Karpas-422 (cell line): ENCODE data around the gene TMEM125. TPM values are rescaled to one million over a fixed set of nuclear protein-coding genes. Genes with fewer than 3 reads are reported as not detected.

Experiments used
- DNase-seq: peaks from one replicate; pipeline ENCODE4 v3.0.0-alpha.2; 2015
- H2AFZ ChIP-seq: fragments of 200-600 bp; sonication (generic); 2 replicates; pipeline ENCODE4 v1.6.1; 2014; ENCODE audit warnings: antibody characterized with exemption, low read length, mixed read lengths
- H3K27ac ChIP-seq: fragments of 200-600 bp; sonication (generic); 2 replicates; pipeline ENCODE4 v1.5.1; 2014; ENCODE audit warnings: mild to moderate bottlenecking, low read length, moderate library complexity
- H3K27me3 ChIP-seq: fragments of 200-600 bp; sonication (generic); 2 replicates; pipeline ENCODE4 v1.6.1; 2014; ENCODE audit warnings: low read length, mixed read lengths
- H3K36me3 ChIP-seq: fragments of 200-600 bp; sonication (generic); 2 replicates; pipeline ENCODE4 v1.6.1; 2014; ENCODE audit warnings: low read length, mixed read lengths; ENCODE audit not compliant: insufficient read depth
- H3K4me1 ChIP-seq: fragments of 200-600 bp; sonication (generic); 2 replicates; pipeline ENCODE4 v1.6.1; 2014; ENCODE audit warnings: mild to moderate bottlenecking, low read length, mixed read lengths
- H3K4me2 ChIP-seq: fragments of 200-600 bp; sonication (generic); 2 replicates; pipeline ENCODE4 v1.6.1; 2014; ENCODE audit warnings: low read length, low read depth, mild to moderate bottlenecking; ENCODE audit not compliant: poor library complexity, severe bottlenecking
- H3K4me3 ChIP-seq: fragments of 200-600 bp; sonication (generic); 2 replicates; pipeline ENCODE4 v1.5.1; 2014; ENCODE audit warnings: mild to moderate bottlenecking, antibody characterized with exemption, low read length, mixed read lengths
- H3K79me2 ChIP-seq: fragments of 200-600 bp; sonication (generic); 2 replicates; pipeline ENCODE4 v1.6.1; 2014; ENCODE audit warnings: mild to moderate bottlenecking, low read length, mixed read lengths
- H3K9ac ChIP-seq: fragments of 200-600 bp; sonication (generic); 2 replicates; pipeline ENCODE4 v1.6.0; 2014; ENCODE audit warnings: low read length
- H3K9me2 ChIP-seq: fragments of 200-600 bp; sonication (generic), shearing (Covaris generic); replicated peaks from 2 replicates; pipeline ENCODE4 v1.6.0; 2014; ENCODE audit warnings: mild to moderate bottlenecking, low read length, moderate library complexity; ENCODE audit not compliant: insufficient read depth
- H3K9me3 ChIP-seq: fragments of 300-700, 200-600 bp; sonication (generic); 2 replicates; pipeline ENCODE4 v1.6.1; 2014; ENCODE audit warnings: low read length, mixed read lengths
- H4K20me1 ChIP-seq: fragments of 200-600 bp; sonication (generic); 2 replicates; pipeline ENCODE4 v1.6.1; 2014; ENCODE audit warnings: mild to moderate bottlenecking, antibody characterized with exemption, low read length, low read depth; ENCODE audit not compliant: insufficient read depth
- total RNA-seq: library from RNA; depleted of rRNA; stranded (reverse); fragments of >200 nt; shearing (Covaris generic); gene quantifications from 2 replicates; pipeline ENCODE4 v1.2.3, GENCODE V29; 2014; ENCODE audit warnings: low replicate concordance

Gene TMEM125
- total RNA-seq, 1 experiment from 2014 or later = not detected

DNA sequence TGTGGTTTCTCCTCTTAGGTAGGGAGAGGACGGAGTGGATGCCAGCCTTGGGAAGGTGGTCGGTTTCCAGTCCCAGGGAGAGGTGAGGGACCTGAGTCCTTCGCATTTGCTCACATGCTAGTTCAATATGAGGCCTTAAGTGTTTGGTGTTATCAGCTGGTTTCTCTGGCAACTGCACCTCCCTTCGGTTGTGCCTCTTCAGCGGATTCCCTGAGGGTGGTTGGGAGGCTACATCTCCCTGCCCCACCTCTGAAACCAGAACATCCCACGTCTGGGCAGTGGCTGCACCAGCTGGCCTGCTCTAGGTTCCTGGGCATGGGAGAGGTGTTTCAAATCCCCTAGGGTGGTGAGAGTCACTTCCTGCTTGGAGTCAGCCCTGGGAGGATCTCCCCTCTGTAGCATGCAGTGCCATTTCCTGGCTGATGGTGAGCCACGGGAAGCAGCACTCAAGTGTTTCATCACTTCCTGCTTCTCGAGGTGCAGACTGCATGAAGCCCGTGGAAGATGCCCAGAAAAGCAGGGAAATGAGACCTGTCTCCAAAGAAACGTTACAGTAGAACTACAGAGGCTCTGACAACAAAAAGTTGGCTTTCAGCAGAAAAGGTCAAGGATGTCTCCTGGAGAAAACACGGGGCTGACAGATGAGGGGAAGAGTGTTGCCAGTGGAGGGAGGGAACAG, 4.5 kb downstream of the TMEM125 start:
- no peak overlapping the region for H2AFZ ChIP-seq
- H3K9me2 ChIP-seq = no peaks in the 10 kb centered on the region
- peak; percentile 54 for DNase-seq
- no peaks in the 10 kb centered on the region for H3K9me3 ChIP-seq
- H3K27me3 ChIP-seq = no peaks in the 10 kb centered on the region
- H4K20me1 ChIP-seq = no peaks in the 10 kb centered on the region
- no peaks in the 10 kb centered on the region for H3K36me3 ChIP-seq
- no peak overlapping the region for H3K4me3 ChIP-seq
- H3K9ac ChIP-seq = no peak overlapping the region
- H3K4me2 ChIP-seq = no peak overlapping the region
- no peak overlapping the region for H3K27ac ChIP-seq
- H3K79me2 ChIP-seq = no peaks in the 10 kb centered on the region
- no peaks in the 10 kb centered on the region for H3K4me1 ChIP-seq

DNA sequence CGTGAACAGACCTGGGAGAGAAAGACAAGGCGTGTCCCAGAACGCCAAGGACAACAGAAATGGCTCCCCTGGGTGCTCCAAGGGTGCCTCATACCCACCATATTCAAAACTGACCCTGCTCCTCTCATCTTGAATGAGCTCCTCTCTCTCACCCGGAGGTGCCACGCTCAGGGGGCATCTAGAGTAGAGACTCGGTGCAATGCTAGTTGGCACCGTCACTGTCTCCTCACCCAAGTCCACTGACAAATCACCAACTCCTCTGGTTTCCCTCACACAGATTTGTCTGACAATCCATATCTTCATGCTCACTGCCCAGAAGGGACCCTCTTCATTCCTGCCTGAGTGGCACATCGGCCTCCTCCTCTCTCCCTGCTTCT, 5.0 kb downstream of the TMEM125 start:
- no peak for DNase-seq
- Histone ChIP-seq H3K27ac (no peak overlapping the region), H3K4me2 (no peak overlapping the region), H3K9me3 (no peaks in the 10 kb centered on the region), H4K20me1 (no peaks in the 10 kb centered on the region), H3K27me3 (no peaks in the 10 kb centered on the region), H3K4me1 (no peaks in the 10 kb centered on the region), H3K9me2 (no peaks in the 10 kb centered on the region), H2AFZ (no peak overlapping the region), H3K79me2 (no peaks in the 10 kb centered on the region), H3K9ac (no peak overlapping the region), H3K36me3 (no peaks in the 10 kb centered on the region), H3K4me3 (no peak overlapping the region)

DNA sequence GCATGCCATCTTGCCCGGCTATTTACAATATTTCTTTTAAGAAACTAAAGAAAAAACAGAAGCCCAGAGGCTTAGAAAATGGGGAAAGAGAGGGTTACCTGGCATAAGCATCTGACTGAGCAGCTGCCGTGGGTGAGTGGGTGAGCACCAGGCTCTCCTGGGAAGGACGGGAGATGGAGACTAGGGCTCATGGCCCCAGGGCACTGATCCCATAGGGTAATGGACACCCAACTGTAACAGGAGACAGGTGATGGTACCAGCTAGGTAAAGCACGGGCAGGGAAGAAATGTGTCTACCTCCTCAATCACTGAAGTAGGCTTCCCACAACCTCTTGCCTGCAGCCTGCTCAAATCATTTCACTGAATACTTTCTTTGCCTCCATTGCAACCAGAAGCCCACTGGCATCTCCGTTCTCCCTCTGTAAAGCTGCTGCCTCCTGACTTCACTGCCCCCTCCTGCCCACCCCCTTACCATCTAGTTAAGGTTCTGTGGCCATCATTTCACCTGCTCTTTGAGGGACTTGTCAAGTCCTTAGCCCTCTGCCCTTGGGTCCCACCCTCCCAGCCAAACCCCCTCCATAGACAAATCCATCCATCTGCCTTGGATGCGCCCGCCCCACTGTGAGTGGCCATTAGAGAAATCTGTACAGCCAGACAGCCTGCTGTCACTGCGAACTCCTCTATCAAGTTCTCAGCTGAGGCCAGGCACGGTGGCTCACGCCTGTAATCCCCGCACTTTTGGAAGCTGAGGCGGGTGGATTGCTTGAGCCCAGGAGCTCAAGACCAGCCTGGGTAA, 6.2 kb downstream of the TMEM125 start:
- Histone ChIP-seq H3K9me2 (no peaks in the 10 kb centered on the region), H3K79me2 (no peaks in the 10 kb centered on the region), H3K9me3 (no peaks in the 10 kb centered on the region), H3K4me3 (no peak overlapping the region), H4K20me1 (no peaks in the 10 kb centered on the region), H3K36me3 (no peaks in the 10 kb centered on the region), H3K4me2 (no peak overlapping the region), H3K9ac (no peak overlapping the region), H3K4me1 (no peaks in the 10 kb centered on the region), H3K27me3 (no peaks in the 10 kb centered on the region), H3K27ac (no peak overlapping the region), H2AFZ (no peak overlapping the region; the same call in 1 of the 2 replicates)
- DNase-seq = no peak

DNA sequence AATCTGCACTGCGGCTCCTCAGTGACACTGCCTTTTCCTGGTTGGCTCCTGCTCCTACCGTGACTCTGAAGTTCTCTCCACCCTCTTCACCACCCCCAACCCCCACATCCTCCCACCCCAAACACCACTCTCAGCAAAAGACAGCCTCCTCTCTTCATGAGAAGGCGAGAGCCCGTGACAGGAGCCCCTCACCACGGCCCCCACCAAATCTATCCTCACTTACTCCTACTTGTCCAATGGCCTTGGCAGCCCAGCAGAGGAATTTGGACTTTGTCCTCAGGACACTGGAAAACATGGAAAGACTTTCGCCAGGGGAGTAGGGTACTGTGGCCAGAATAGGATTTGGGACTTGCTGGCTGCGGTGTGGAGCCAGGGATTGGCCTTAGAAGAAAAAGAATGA, 6.9 kb downstream of the TMEM125 start:
- Histone ChIP-seq H3K9me2 (no peaks in the 10 kb centered on the region), H3K27me3 (no peaks in the 10 kb centered on the region), H3K79me2 (no peaks in the 10 kb centered on the region), H3K4me3 (no peak overlapping the region), H4K20me1 (no peaks in the 10 kb centered on the region), H3K4me2 (no peak overlapping the region), H3K9me3 (no peaks in the 10 kb centered on the region), H2AFZ (no peak overlapping the region), H3K27ac (no peak overlapping the region), H3K36me3 (no peaks in the 10 kb centered on the region), H3K9ac (no peak overlapping the region), H3K4me1 (no peaks in the 10 kb centered on the region)
- DNase-seq = no peak

DNA sequence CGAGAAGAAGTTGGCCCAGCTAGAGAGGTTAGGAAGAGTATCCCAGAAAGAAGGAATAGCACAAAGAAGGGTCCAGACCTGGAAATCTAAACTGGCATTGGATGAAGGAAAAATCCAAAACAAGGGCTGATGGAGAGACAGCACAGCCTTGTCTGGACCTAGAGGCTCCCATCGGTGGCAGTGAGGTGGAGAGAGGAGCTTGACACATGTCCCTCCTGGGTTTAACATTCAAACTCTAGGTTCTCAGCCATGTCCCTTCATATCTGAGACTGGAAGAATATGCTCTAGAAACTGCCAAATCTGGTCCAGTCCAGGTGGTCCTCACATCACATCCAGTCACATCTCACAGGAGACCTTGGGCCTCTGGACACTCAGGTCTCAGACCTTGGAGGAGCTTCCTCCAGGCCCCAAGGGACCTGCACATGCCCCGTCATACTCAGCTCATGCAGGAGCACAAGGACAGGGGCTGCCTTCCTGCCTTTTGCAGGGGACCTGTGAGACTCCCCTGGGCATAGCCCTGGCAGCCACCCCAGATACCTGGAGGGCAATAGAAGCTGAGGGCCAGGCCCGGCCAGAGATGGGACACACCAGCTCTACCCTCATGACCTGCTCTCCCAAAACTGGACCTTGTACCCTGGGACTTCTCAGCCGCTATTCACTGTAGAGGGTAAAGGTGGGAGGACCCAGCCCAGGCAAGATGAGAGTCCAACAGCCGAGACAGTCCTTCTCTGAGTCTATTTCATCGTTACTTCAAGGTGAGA, 7.5 kb downstream of the TMEM125 start:
- H4K20me1 ChIP-seq = no peaks in the 10 kb centered on the region
- H3K27ac ChIP-seq = no peak overlapping the region
- no peaks in the 10 kb centered on the region for H3K79me2 ChIP-seq
- no peaks in the 10 kb centered on the region for H3K27me3 ChIP-seq
- H3K9me2 ChIP-seq = no peaks in the 10 kb centered on the region
- no peak overlapping the region for H3K9ac ChIP-seq
- H3K36me3 ChIP-seq = no peaks in the 10 kb centered on the region
- DNase-seq = no peak
- no peaks in the 10 kb centered on the region for H3K9me3 ChIP-seq
- H2AFZ ChIP-seq = no peak overlapping the region
- no peak overlapping the region for H3K4me2 ChIP-seq
- H3K4me3 ChIP-seq = no peak overlapping the region
- H3K4me1 ChIP-seq = no peaks in the 10 kb centered on the region

DNA sequence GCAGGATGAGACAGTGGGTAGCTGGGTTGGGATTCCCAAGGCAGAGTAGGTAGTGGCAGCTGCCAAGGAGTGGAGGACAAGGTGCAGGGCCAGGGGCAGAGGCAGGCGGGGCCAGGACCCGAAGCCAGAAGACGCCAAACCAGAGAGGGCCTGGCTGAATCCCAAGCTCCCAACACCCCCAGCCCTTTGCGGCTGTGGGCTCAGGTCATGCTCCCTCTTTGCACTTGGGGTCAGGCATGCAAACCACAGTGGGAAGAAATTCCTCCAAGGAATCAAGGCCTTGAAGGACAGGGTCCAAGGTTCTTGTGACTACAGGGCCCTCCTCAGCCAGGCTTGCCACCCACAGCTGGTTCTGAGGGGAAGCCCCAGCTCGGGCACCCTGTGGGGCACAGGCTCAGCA, 9.4 kb downstream of the TMEM125 start:
- no peak overlapping the region for H3K9ac ChIP-seq
- no peak for DNase-seq
- H3K9me3 ChIP-seq = no peaks in the 10 kb centered on the region
- no peaks in the 10 kb centered on the region for H3K79me2 ChIP-seq
- H3K36me3 ChIP-seq = no peaks in the 10 kb centered on the region
- no peak overlapping the region for H3K4me3 ChIP-seq
- no peaks in the 10 kb centered on the region for H3K27me3 ChIP-seq
- no peaks in the 10 kb centered on the region for H3K9me2 ChIP-seq
- no peak overlapping the region for H3K27ac ChIP-seq
- H4K20me1 ChIP-seq = no peaks in the 10 kb centered on the region
- H3K4me2 ChIP-seq = no peak overlapping the region
- no peak overlapping the region for H2AFZ ChIP-seq
- no peaks in the 10 kb centered on the region for H3K4me1 ChIP-seq

DNA sequence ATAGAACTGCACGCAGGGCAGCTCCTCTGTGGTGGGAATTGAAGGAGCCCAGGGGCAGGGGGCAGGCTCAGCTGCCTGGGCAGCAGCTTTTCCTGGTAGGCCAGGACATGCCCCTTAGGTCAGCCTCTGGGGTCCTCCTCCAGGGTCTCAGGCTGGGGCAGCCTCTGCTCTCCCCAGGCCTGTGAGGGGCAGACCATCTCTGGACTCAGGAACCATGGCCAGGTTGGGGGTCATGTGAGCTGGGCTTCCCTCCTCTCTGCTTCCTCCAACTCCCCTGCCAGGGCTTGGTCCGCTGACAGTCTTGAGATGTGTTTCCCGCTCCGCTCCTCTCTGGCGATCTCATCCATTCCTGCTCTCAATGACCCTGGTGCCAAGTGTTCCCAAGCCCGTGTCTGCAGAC, 9.9 kb downstream of the TMEM125 start:
- H4K20me1 ChIP-seq = no peaks in the 10 kb centered on the region
- H3K4me1 ChIP-seq = no peaks in the 10 kb centered on the region
- no peaks in the 10 kb centered on the region for H3K9me2 ChIP-seq
- H3K27me3 ChIP-seq = no peaks in the 10 kb centered on the region
- no peak overlapping the region for H2AFZ ChIP-seq
- no peak overlapping the region for H3K9ac ChIP-seq
- no peak overlapping the region for H3K27ac ChIP-seq
- H3K4me3 ChIP-seq = no peak overlapping the region
- DNase-seq = no peak
- H3K79me2 ChIP-seq = no peaks in the 10 kb centered on the region
- H3K36me3 ChIP-seq = no peaks in the 10 kb centered on the region
- H3K4me2 ChIP-seq = no peak overlapping the region
- H3K9me3 ChIP-seq = no peaks in the 10 kb centered on the region

DNA sequence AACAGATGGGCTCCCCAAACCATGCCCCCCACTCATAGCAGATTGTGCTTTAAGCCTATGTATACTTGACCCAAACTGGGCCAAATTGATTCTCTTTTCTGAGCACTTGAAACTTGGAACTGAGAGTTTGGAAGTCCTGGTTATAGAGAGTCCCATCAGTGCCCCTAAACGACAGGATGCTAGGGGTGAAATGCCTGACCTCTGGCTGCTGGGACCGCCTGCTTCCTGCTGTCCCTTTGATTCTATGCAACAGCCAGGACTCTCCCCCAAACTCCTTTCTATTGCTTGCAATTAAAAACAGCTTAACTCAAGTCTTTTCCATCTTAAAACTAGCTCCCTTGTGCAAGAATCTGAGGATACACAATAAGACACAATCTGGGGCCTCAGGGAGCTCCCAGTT, 10.9 kb downstream of the TMEM125 start:
- Histone ChIP-seq H3K79me2 (no peaks in the 10 kb centered on the region), H3K9ac (no peak overlapping the region), H3K4me2 (no peak overlapping the region), H3K36me3 (no peaks in the 10 kb centered on the region), H2AFZ (no peak overlapping the region), H3K9me2 (no peaks in the 10 kb centered on the region), H4K20me1 (no peaks in the 10 kb centered on the region), H3K4me3 (no peak overlapping the region), H3K27me3 (no peaks in the 10 kb centered on the region), H3K27ac (no peak overlapping the region), H3K4me1 (no peaks in the 10 kb centered on the region), H3K9me3 (no peaks in the 10 kb centered on the region)
- DNase-seq = no peak
